Prostate gland (tissue), 2 donors: ENCODE data around the gene NRCAM. TPM values are rescaled to one million over a fixed set of nuclear protein-coding genes. Genes with fewer than 3 reads are reported as not detected.

ENCODE experiments used
- DNase-seq: peaks from one replicate; pipeline ENCODE4 v3.0.0-alpha.2; 2019; ENCODE audit warnings: low spot score
- H3K27ac ChIP-seq, 2 donors: fragments of 200-600 bp; sonication (generic); 2 replicates each; pipeline ENCODE4 v1.5.1; 2017 to 2019
- H3K27me3 ChIP-seq: fragments of 200-600 bp; sonication (generic); replicated peaks from 2 replicates; pipeline ENCODE4 v1.5.1; 2019; ENCODE audit not compliant: insufficient read depth
- H3K36me3 ChIP-seq, 2 donors: fragments of 200-600 bp; sonication (generic); 1 replicate in 1 of 2; 2 replicates in 1 of 2; pipeline versions ENCODE4 v1.5.1 to v1.8.1; 2017 to 2019
- H3K4me1 ChIP-seq: fragments of 200-600 bp; sonication (generic); replicated peaks from 2 replicates; pipeline ENCODE4 v1.5.1; 2019
- H3K4me3 ChIP-seq, 2 donors: fragments of 200-600 bp; sonication (generic); 2 replicates each; pipeline ENCODE4 v1.5.1; 2017 to 2019
- H3K9me3 ChIP-seq: fragments of 200-600 bp; sonication (generic); 2 replicates; pipeline ENCODE4 v1.5.1; 2017
- CTCF ChIP-seq, 4 experiments: fragments of 200-600 bp in 2 of 4; fragments of 450-650 bp in 2 of 4; sonication (generic) in 2 of 4; IDR thresholded peaks; 1 replicate in 3 of 4; 2 replicates in 1 of 4; pipeline ENCODE4 v1.5.1; 2016 to 2019; ENCODE audit warnings: antibody characterized with exemption in 4 of 4, mild to moderate bottlenecking in 2 of 4, moderate library complexity in 2 of 4
- POLR2A ChIP-seq: fragments of 450-650 bp; IDR thresholded peaks from one replicate; pipeline ENCODE4 v1.6.1; 2016; ENCODE audit warnings: antibody characterized with exemption, mild to moderate bottlenecking
- POLR2AphosphoS5 ChIP-seq: sonication (generic); formaldehyde crosslinking; IDR thresholded peaks from one replicate; pipeline ENCODE4 v1.6.1; 2017; ENCODE audit warnings: antibody characterized with exemption
- WGBS: methylation state at CpG from one replicate; pipeline ENCODE4 v1.1.5; 2018; 5-methylcytosine and 5-hydroxymethylcytosine counted together
- intact Hi-C: fragments of 100-400 bp; cut with DNase I; formaldehyde crosslinking; loops from one replicate; pipeline ENCODE4 v1.14.2; 2022
- total RNA-seq, 2 donors: library from RNA; depleted of rRNA; stranded (reverse); fragments of >200 nt; gene quantifications; one replicate each; pipeline ENCODE4 v1.1.0, GENCODE V29; 2016

NRCAM gene
- total RNA-seq, 2 donors from 2014 or later = 1.1 to 3.1 TPM

GRCh38 chr7:108314049-108314448 is 142.2 kb downstream of the NRCAM start:
- no peak for DNase-seq
- Histone ChIP-seq H3K27me3 (no peaks in the 10 kb centered on the region), H3K9me3 (no peaks in the 10 kb centered on the region), H3K4me3 (no peak overlapping the region), H3K27ac (no peak overlapping the region), H3K4me1 (no peaks in the 10 kb centered on the region), H3K36me3 (no peaks in the 10 kb centered on the region)
- 94% methylated on average over 2 of the region's 2 CpGs for WGBS
- TF ChIP-seq POLR2AphosphoS5 (no peak), POLR2A (no peak), CTCF (IDR thresholded peaks at IDR 0.05) (no peak)
- intact Hi-C loops = no loop called here

GRCh38 chr7:108313086-108313485 is 143.2 kb downstream of the NRCAM start:
- H3K4me3 ChIP-seq = no peak overlapping the region
- WGBS = 43% methylated on average over 3 of the region's 3 CpGs
- TF ChIP-seq CTCF (IDR thresholded peaks at IDR 0.05) (no peak), POLR2AphosphoS5 (no peak), POLR2A (no peak)
- no peaks in the 10 kb centered on the region for H3K4me1 ChIP-seq
- DNase-seq = no peak
- no peaks in the 10 kb centered on the region for H3K9me3 ChIP-seq
- H3K27me3 ChIP-seq = no peaks in the 10 kb centered on the region
- H3K36me3 ChIP-seq = no peaks in the 10 kb centered on the region
- intact Hi-C loops = no loop called here
- no peak overlapping the region for H3K27ac ChIP-seq

- Histone ChIP-seq H3K36me3 (no peaks in the 10 kb centered on the region), H3K27ac (no peak overlapping the region), H3K4me3 (no peak overlapping the region), H3K9me3 (no peaks in the 10 kb centered on the region), H3K4me1 (no peaks in the 10 kb centered on the region), H3K27me3 (no peaks in the 10 kb centered on the region)
- TF ChIP-seq POLR2AphosphoS5 = no peak
- TF ChIP-seq POLR2A = no peak
- no peak for TF ChIP-seq CTCF (IDR thresholded peaks at IDR 0.05)
- DNase-seq = no peak
- 78% methylated on average over 3 of the region's 3 CpGs for WGBS
- intact Hi-C loops = no loop called here
Measured at GRCh38 chr7:108311446-108312168, 144.6 kb downstream of the NRCAM start.

- DNase-seq = no peak
- Histone ChIP-seq H3K9me3 (no peaks in the 10 kb centered on the region), H3K27me3 (no peaks in the 10 kb centered on the region), H3K27ac (no peak overlapping the region), H3K4me3 (no peak overlapping the region), H3K4me1 (no peaks in the 10 kb centered on the region), H3K36me3 (no peaks in the 10 kb centered on the region)
- intact Hi-C loops = no loop called here
- no peak for TF ChIP-seq CTCF (IDR thresholded peaks at IDR 0.05)
- no peak for TF ChIP-seq POLR2A
- TF ChIP-seq POLR2AphosphoS5 = no peak
- WGBS = 44% methylated on average over 2 of the region's 2 CpGs
Measured at GRCh38 chr7:108310351-108310750, 145.9 kb downstream of the NRCAM start.

GRCh38 chr7:108308903-108309302 is 147.3 kb downstream of the NRCAM start:
- Histone ChIP-seq H3K4me3 (no peak overlapping the region), H3K27me3 (no peaks in the 10 kb centered on the region), H3K4me1 (no peaks in the 10 kb centered on the region), H3K9me3 (no peaks in the 10 kb centered on the region), H3K36me3 (no peaks in the 10 kb centered on the region), H3K27ac (no peak overlapping the region)
- DNase-seq = no peak
- 38% methylated on average over 2 of the region's 2 CpGs for WGBS
- intact Hi-C loops = no loop called here
- TF ChIP-seq POLR2AphosphoS5 (no peak), POLR2A (no peak), CTCF (IDR thresholded peaks at IDR 0.05) (no peak)
